DOHH2 (cell line): ENCODE measurements around the gene UPF3A.

Experiments used
- H3F3A ChIP-seq: fragments of 200-600 bp; sonication (generic), shearing (Covaris generic); 2 replicates; pipeline ENCODE4 v1.6.0; 2016; ENCODE audit warnings: antibody characterized with exemption, mild to moderate bottlenecking; ENCODE audit not compliant: control insufficient read depth, insufficient read depth
- H3K27ac ChIP-seq: fragments of 200-600 bp; sonication (generic); 2 replicates; pipeline ENCODE4 v1.5.1; 2014; ENCODE audit warnings: low read depth, mild to moderate bottlenecking, low read length, moderate library complexity
- H3K27me3 ChIP-seq: fragments of 200-600 bp; sonication (generic); 2 replicates; pipeline ENCODE4 v1.6.1; 2014; ENCODE audit warnings: mild to moderate bottlenecking, low read length, mixed read lengths; ENCODE audit not compliant: control insufficient read depth
- H3K36me3 ChIP-seq: fragments of 200-600 bp; sonication (generic); 2 replicates; pipeline ENCODE4 v1.6.1; 2014; ENCODE audit warnings: mild to moderate bottlenecking, low read length, moderate library complexity, mixed read lengths; ENCODE audit not compliant: control insufficient read depth
- H3K4me1 ChIP-seq: fragments of 200-600 bp; sonication (generic); 2 replicates; pipeline ENCODE4 v1.6.1; 2014; ENCODE audit warnings: mild to moderate bottlenecking, low read length, mixed read lengths; ENCODE audit not compliant: control insufficient read depth
- H3K4me2 ChIP-seq: fragments of 200-600 bp; sonication (generic); 2 replicates; pipeline ENCODE4 v1.6.0; 2014; ENCODE audit warnings: mild to moderate bottlenecking, low read length, moderate library complexity
- H3K4me3 ChIP-seq: fragments of 200-600 bp; sonication (generic); 2 replicates; pipeline ENCODE4 v1.5.1; 2014; ENCODE audit warnings: mild to moderate bottlenecking, low read length, mixed read lengths
- H3K79me2 ChIP-seq: fragments of 200-600 bp; sonication (generic); 2 replicates; pipeline ENCODE4 v1.6.1; 2014; ENCODE audit warnings: mild to moderate bottlenecking, low read length, mixed read lengths; ENCODE audit not compliant: control insufficient read depth
- H3K9me2 ChIP-seq: fragments of 200-600 bp; sonication (generic); replicated peaks from 2 replicates; pipeline ENCODE4 v1.6.1; 2014; ENCODE audit warnings: mild to moderate bottlenecking, low read length, mixed read lengths; ENCODE audit not compliant: control insufficient read depth
- H3K9me3 ChIP-seq: fragments of 200-600 bp; sonication (generic); 2 replicates; pipeline ENCODE4 v1.6.1; 2014; ENCODE audit warnings: antibody characterized with exemption, low read length, mixed read lengths; ENCODE audit not compliant: control insufficient read depth, insufficient read depth
- H4K20me1 ChIP-seq: fragments of 200-600 bp; sonication (generic); 2 replicates; pipeline ENCODE4 v1.6.0; 2014; ENCODE audit warnings: low read depth, mild to moderate bottlenecking, antibody characterized with exemption, low read length, moderate library complexity; ENCODE audit not compliant: control insufficient read depth, insufficient read depth
- EZH2phosphoT487 ChIP-seq: fragments of 200-600 bp; sonication (generic); IDR thresholded peaks from 2 replicates; pipeline ENCODE4 v1.6.1; 2017; ENCODE audit warnings: borderline replicate concordance, mild to moderate bottlenecking, antibody characterized with exemption, low read length, moderate library complexity, mixed read lengths
- TF ChIP-seq, protein P1 (sequence below): fragments of 200-600 bp; sonication (generic); IDR thresholded peaks from one replicate; pipeline ENCODE4 v1.5.1; 2014; ENCODE audit warnings: antibody characterized with exemption, mild to moderate bottlenecking, low read depth, low read length; ENCODE audit not compliant: poor library complexity, severe bottlenecking

Gene UPF3A

DNA sequence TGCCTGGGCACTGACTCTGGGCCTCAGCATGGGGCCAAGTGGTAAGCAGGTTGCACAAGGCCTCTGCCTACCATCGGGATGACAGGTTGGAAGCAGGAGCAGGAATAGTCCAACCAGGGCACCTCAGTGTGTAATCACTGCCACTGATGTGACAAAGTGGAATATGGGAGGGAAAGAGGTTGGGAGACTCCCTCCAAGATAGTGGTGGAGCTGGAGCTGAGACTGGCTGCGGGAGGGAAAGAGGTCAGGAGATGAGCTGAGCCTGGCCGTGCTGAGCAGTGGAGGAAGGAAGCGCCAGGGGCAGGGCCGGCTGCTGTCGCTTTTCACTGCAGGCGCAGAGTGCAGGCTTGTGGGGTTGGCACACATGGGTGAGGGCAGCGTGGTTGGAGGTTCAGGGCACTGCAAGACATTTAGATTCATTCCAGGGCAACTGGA lies 6.8 kb downstream of the UPF3A start:
- Histone ChIP-seq H3K4me2 (no peak overlapping the region), H3K27ac (no peak overlapping the region), H3K9me2 (no peaks in the 10 kb centered on the region), H3K9me3 (no peaks in the 10 kb centered on the region), H3K4me3 (no peak overlapping the region), H3F3A (no peaks in the 10 kb centered on the region; the same call in 1 of the 2 replicates), H3K4me1 (peaks cover 5% of the 10 kb centered on the region; the same call in 1 of the 2 replicates), H3K27me3 (no peaks in the 10 kb centered on the region), H4K20me1 (no peaks in the 10 kb centered on the region), H3K36me3 (peaks cover 82% of the 10 kb centered on the region), H3K79me2 (peaks cover 79% of the 10 kb centered on the region)
- no peak for TF ChIP-seq EZH2phosphoT487
- TF ChIP-seq, protein P1, sequence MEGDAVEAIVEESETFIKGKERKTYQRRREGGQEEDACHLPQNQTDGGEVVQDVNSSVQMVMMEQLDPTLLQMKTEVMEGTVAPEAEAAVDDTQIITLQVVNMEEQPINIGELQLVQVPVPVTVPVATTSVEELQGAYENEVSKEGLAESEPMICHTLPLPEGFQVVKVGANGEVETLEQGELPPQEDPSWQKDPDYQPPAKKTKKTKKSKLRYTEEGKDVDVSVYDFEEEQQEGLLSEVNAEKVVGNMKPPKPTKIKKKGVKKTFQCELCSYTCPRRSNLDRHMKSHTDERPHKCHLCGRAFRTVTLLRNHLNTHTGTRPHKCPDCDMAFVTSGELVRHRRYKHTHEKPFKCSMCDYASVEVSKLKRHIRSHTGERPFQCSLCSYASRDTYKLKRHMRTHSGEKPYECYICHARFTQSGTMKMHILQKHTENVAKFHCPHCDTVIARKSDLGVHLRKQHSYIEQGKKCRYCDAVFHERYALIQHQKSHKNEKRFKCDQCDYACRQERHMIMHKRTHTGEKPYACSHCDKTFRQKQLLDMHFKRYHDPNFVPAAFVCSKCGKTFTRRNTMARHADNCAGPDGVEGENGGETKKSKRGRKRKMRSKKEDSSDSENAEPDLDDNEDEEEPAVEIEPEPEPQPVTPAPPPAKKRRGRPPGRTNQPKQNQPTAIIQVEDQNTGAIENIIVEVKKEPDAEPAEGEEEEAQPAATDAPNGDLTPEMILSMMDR: no peak

DNA sequence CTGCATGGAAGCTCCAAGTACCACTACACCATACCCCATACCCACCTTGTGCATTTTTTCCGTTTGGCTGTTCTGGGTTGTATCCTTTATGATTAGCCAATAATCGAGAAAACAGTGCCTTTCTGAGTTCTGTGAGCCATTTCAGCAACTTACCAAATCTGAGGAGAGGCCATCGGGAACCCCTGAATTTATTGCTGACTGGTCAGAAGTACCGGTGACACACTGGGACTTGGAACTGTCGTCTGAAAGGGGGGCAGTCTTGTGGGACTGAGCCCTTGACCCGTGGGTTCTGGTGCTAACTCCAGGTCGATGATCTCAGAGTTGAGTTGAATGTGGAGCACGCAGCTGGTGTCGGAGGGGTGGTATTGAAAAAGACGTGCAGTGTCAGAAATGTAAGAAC lies 15.0 kb downstream of the UPF3A start:
- no peak overlapping the region for H3K4me3 ChIP-seq
- TF ChIP-seq, protein P1: no peak
- TF ChIP-seq EZH2phosphoT487: no peak
- peaks cover 43% of the 10 kb centered on the region for H3K79me2 ChIP-seq
- H3K4me2 ChIP-seq: no peak overlapping the region
- H3K27ac ChIP-seq: no peak overlapping the region
- H3K36me3 ChIP-seq: peaks cover 72% of the 10 kb centered on the region
- H3K9me3 ChIP-seq: no peaks in the 10 kb centered on the region
- peaks cover 15% of the 10 kb centered on the region for H3K4me1 ChIP-seq
- H3K27me3 ChIP-seq: no peaks in the 10 kb centered on the region
- no peaks in the 10 kb centered on the region for H3K9me2 ChIP-seq
- no peaks in the 10 kb centered on the region for H4K20me1 ChIP-seq
- no peaks in the 10 kb centered on the region for H3F3A ChIP-seq

DNA sequence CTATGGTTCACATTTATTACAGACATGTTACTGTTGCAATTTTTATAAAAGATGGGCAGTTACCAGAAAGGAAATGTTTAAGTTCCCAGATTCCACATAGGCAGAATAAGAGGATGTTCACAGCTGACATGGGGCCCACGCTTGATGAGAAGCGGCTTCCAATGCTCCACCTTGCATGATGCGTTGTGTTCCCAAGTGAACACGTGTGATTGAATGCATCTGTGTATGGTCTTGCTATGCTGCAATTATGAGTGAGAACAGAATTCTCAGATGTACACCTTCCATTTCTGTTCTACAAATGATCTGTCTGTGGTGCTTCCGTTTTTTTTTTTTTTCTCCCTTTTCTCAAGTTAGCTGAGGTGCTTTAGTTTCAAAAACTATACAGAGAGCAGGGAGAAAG lies 15.5 kb downstream of the UPF3A start:
- H3K4me1 ChIP-seq: peaks cover 15% of the 10 kb centered on the region
- no peaks in the 10 kb centered on the region for H3K9me2 ChIP-seq
- no peaks in the 10 kb centered on the region for H3F3A ChIP-seq
- no peak for TF ChIP-seq EZH2phosphoT487
- TF ChIP-seq, protein P1: no peak
- H3K79me2 ChIP-seq: peaks cover 43% of the 10 kb centered on the region
- H3K27ac ChIP-seq: no peak overlapping the region
- no peak overlapping the region for H3K4me2 ChIP-seq
- H3K9me3 ChIP-seq: no peaks in the 10 kb centered on the region
- no peaks in the 10 kb centered on the region for H4K20me1 ChIP-seq
- no peaks in the 10 kb centered on the region for H3K27me3 ChIP-seq
- peaks cover 72% of the 10 kb centered on the region for H3K36me3 ChIP-seq
- H3K4me3 ChIP-seq: no peak overlapping the region
